ENCODE data around the gene FGF14. TPM values are rescaled to one million over a fixed set of nuclear protein-coding genes. Genes with fewer than 3 reads are reported as not detected.

FGF14 gene
- total and polyA plus RNA-seq, 2 donors (not counting 3 experiments of a cell fraction or from before 2014, with no cell fraction given) = not detected

- DNase-seq (ENCODE audit: low read depth, low spot score) (no peak), FAIRE-seq (no peak)
- Histone ChIP-seq H3K4me2 (ENCODE audit: insufficient read depth, low read length) (no peak overlapping the region), H3K4me3 (replicated peaks in 1 of 3; ENCODE audit: insufficient read depth in 1 of 3, low read depth in 1 of 3, low read length in 3 of 3) (no peak overlapping the region), H3K9me3 (replicated peaks; ENCODE audit: control insufficient read depth, insufficient read depth, low read length) (no peaks in the 10 kb centered on the region), H4K20me1 (replicated peaks; ENCODE audit: control insufficient read depth, extremely low read depth, insufficient read depth, low read length) (no peaks in the 10 kb centered on the region), H2AFZ (ENCODE audit: low read depth, low read length) (no peak overlapping the region), H3K27me3 (ENCODE audit: control insufficient read depth in 2 of 2, insufficient read depth in 2 of 2, low read length in 2 of 2) (no peaks in the 10 kb centered on the region), H3K79me2 (ENCODE audit: control insufficient read depth, insufficient read depth, low read length) (no peaks in the 10 kb centered on the region), H3K36me3 (ENCODE audit: control insufficient read depth in 2 of 2, extremely low read depth in 1 of 2, insufficient read depth in 2 of 2, low read length in 2 of 2) (no peaks in the 10 kb centered on the region), H3K9me1 (replicated peaks; ENCODE audit: control insufficient read depth, extremely low read depth, insufficient read depth, low read length) (no peaks in the 10 kb centered on the region), H3K4me1 (ENCODE audit: control insufficient read depth, extremely low read depth, insufficient read depth, low read length) (no peaks in the 10 kb centered on the region), H3K27ac (ENCODE audit: insufficient read depth, low read depth, low read length) (no peak overlapping the region), H3K9ac (replicated peaks; ENCODE audit: extremely low read depth, insufficient read depth, low read length) (no peak overlapping the region)
- intact Hi-C loops (cut with micrococcal nuclease) = no loop called here
- no peak for TF ChIP-seq MYC (IDR thresholded peaks at IDR 0.05; ENCODE audit: low read depth, low read length)
- TF ChIP-seq CTCF (IDR thresholded peaks at IDR 0.05; ENCODE audit: extremely low read depth in 1 of 2, insufficient read depth in 1 of 2, low read depth in 1 of 2, low read length in 2 of 2) = no peak
- TF ChIP-seq MAX (IDR thresholded peaks at IDR 0.05; ENCODE audit: insufficient read depth, insufficient read length) = no peak
- TF ChIP-seq POLR2AphosphoS5 (IDR thresholded peaks at IDR 0.05; ENCODE audit: insufficient read depth, low read depth, low read length) = no peak
- TF ChIP-seq FOS (IDR thresholded peaks at IDR 0.05; ENCODE audit: borderline replicate concordance, insufficient read depth, low read length) = no peak
- no peak for TF ChIP-seq EZH2 (IDR thresholded peaks at IDR 0.05; ENCODE audit: borderline replicate concordance, low read depth, low read length, severe bottlenecking)
- no peak for TF ChIP-seq POLR2A (IDR thresholded peaks at IDR 0.05; ENCODE audit: low read depth, low read length)
- no peak for TF ChIP-seq JUN (IDR thresholded peaks at IDR 0.05; ENCODE audit: borderline replicate concordance, insufficient read depth, insufficient read length, low read depth)
- no TSS peak for BruUV-seq (replicated peaks)
- POLR2A ChIA-PET = no interaction called here
- dilution Hi-C loops (cut with MboI; ENCODE audit: extremely low pct_ligation_motif_present, low sequenced_read_pairs) = no loop called here
- CTCF ChIA-PET = no interaction called here
Observed at GRCh38 chr13:102291587-102292218, 110.1 kb downstream of the FGF14 start.
